Mesodermal cell (in vitro differentiated cells): ENCODE measurements around the gene ADAM19.

Experiments used
- H3K27ac ChIP-seq: 2 replicates; pipeline ENCODE4 v1.7.0; 2013; ENCODE audit warnings: mild to moderate bottlenecking, low read depth, low read length, moderate library complexity; ENCODE audit not compliant: severe bottlenecking
- H3K36me3 ChIP-seq: 2 replicates; pipeline ENCODE4 v1.7.1; 2013; ENCODE audit warnings: mild to moderate bottlenecking, low read length, moderate library complexity; ENCODE audit not compliant: control insufficient read depth, insufficient read depth
- H3K4me1 ChIP-seq: one replicate; pipeline ENCODE4 v1.7.1; 2013; ENCODE audit warnings: mild to moderate bottlenecking, low read length; ENCODE audit not compliant: insufficient read depth, control insufficient read depth, poor library complexity, severe bottlenecking
- H3K4me3 ChIP-seq: 2 replicates; pipeline ENCODE4 v1.7.0; 2013; ENCODE audit warnings: low read length, control low read depth, mild to moderate bottlenecking; ENCODE audit not compliant: insufficient read depth, poor library complexity, severe bottlenecking; ENCODE audit errors: extremely low read depth
- H3K9me3 ChIP-seq: 2 replicates; pipeline ENCODE4 v1.7.1; 2013; ENCODE audit warnings: mild to moderate bottlenecking, low read length, moderate library complexity; ENCODE audit not compliant: control insufficient read depth
- WGBS, 2 experiments: methylation state at CpG; one replicate each; pipeline ENCODE4 v1.1.5; 2013; ENCODE audit warnings: missing lambda C conversion rate in 2 of 2; ENCODE audit not compliant: insufficient coverage in 2 of 2; 5-methylcytosine and 5-hydroxymethylcytosine counted together

ADAM19 gene

GRCh38 chr5:157523976-157524375 lies 51.6 kb downstream of the ADAM19 start:
- peaks cover 93% of the 10 kb centered on the region for H3K36me3 ChIP-seq
- no peak overlapping the region for H3K4me3 ChIP-seq
- peaks cover 5% of the 10 kb centered on the region for H3K4me1 ChIP-seq
- peak overlapping the region; percentile 26 for H3K27ac ChIP-seq
- 83% methylated on average over 1 of the region's 4 CpGs; no CpG with 5 or more reads in 1 of the 2 experiments for WGBS, 2 experiments
- H3K9me3 ChIP-seq = no peaks in the 10 kb centered on the region

GRCh38 chr5:157521704-157522029 lies 53.9 kb downstream of the ADAM19 start:
- Histone ChIP-seq H3K27ac (no peak overlapping the region), H3K9me3 (no peaks in the 10 kb centered on the region), H3K4me3 (no peak overlapping the region), H3K36me3 (peaks cover 93% of the 10 kb centered on the region), H3K4me1 (peaks cover 21% of the 10 kb centered on the region)
- 100% methylated on average over 4 of the region's 5 CpGs for WGBS, 2 experiments

- WGBS, 2 experiments = 97 to 99% methylated on average over 7 to 9 of the region's 9 CpGs
- Histone ChIP-seq H3K27ac (no peak overlapping the region), H3K36me3 (peaks cover 93% of the 10 kb centered on the region), H3K4me1 (peaks cover 26% of the 10 kb centered on the region), H3K4me3 (no peak overlapping the region), H3K9me3 (no peaks in the 10 kb centered on the region)
These were observed 54.5 kb downstream of the ADAM19 start for GRCh38 chr5:157520911-157521703.

GRCh38 chr5:157519579-157520253 lies 55.9 kb downstream of the ADAM19 start:
- H3K9me3 ChIP-seq = no peaks in the 10 kb centered on the region
- 94 to 97% methylated on average over 6 to 8 of the region's 9 CpGs for WGBS, 2 experiments
- peaks cover 26% of the 10 kb centered on the region for H3K4me1 ChIP-seq
- peaks cover 96% of the 10 kb centered on the region for H3K36me3 ChIP-seq
- H3K27ac ChIP-seq = no peak overlapping the region
- no peak overlapping the region for H3K4me3 ChIP-seq

- Histone ChIP-seq H3K36me3 (peaks cover 96% of the 10 kb centered on the region), H3K4me1 (peaks cover 26% of the 10 kb centered on the region), H3K9me3 (no peaks in the 10 kb centered on the region), H3K27ac (no peak overlapping the region), H3K4me3 (no peak overlapping the region)
- 95 to 100% methylated on average over 2 to 4 of the region's 6 CpGs for WGBS, 2 experiments
These were observed 56.6 kb downstream of the ADAM19 start for GRCh38 chr5:157518963-157519362.

- peaks cover 92% of the 10 kb centered on the region for H3K36me3 ChIP-seq
- no peak overlapping the region for H3K4me3 ChIP-seq
- H3K27ac ChIP-seq = peak overlapping the region; percentile 84
- peaks cover 46% of the 10 kb centered on the region for H3K4me1 ChIP-seq
- H3K9me3 ChIP-seq = no peaks in the 10 kb centered on the region
- 86 to 95% methylated on average over 3 to 5 of the region's 5 CpGs for WGBS, 2 experiments
These were observed 58.8 kb downstream of the ADAM19 start for GRCh38 chr5:157516626-157517325.

- H3K27ac ChIP-seq = peak overlapping the region; percentile 84
- H3K4me1 ChIP-seq = peaks cover 46% of the 10 kb centered on the region
- no peaks in the 10 kb centered on the region for H3K9me3 ChIP-seq
- peaks cover 93% of the 10 kb centered on the region for H3K36me3 ChIP-seq
- H3K4me3 ChIP-seq = no peak overlapping the region
- WGBS, 2 experiments = 100% methylated on average over 1 of the region's 3 CpGs; no CpG with 5 or more reads in 1 of the 2 experiments
These were observed 59.6 kb downstream of the ADAM19 start for GRCh38 chr5:157516006-157516405.

- Histone ChIP-seq H3K9me3 (no peaks in the 10 kb centered on the region), H3K36me3 (peaks cover 94% of the 10 kb centered on the region), H3K4me3 (no peak overlapping the region), H3K4me1 (peaks cover 46% of the 10 kb centered on the region), H3K27ac (no peak overlapping the region)
- 100% methylated on average over 2 of the region's 2 CpGs; no CpG with 5 or more reads in 1 of the 2 experiments for WGBS, 2 experiments
These were observed 60.6 kb downstream of the ADAM19 start for GRCh38 chr5:157514974-157515373.

GRCh38 chr5:157513182-157513581 lies 62.4 kb downstream of the ADAM19 start:
- no peak overlapping the region for H3K4me3 ChIP-seq
- WGBS, 2 experiments = 88 to 94% methylated on average over 6 to 8 of the region's 8 CpGs
- no peaks in the 10 kb centered on the region for H3K9me3 ChIP-seq
- H3K36me3 ChIP-seq = peaks cover 95% of the 10 kb centered on the region
- no peak overlapping the region for H3K27ac ChIP-seq
- peaks cover 40% of the 10 kb centered on the region for H3K4me1 ChIP-seq

GRCh38 chr5:157511651-157512644 lies 63.6 kb downstream of the ADAM19 start:
- Histone ChIP-seq H3K4me1 (peaks cover 28% of the 10 kb centered on the region), H3K27ac (peak overlapping the region; percentile 77), H3K36me3 (peaks cover 95% of the 10 kb centered on the region), H3K4me3 (no peak overlapping the region), H3K9me3 (no peaks in the 10 kb centered on the region)
- WGBS, 2 experiments = 80 to 88% methylated on average over 5 to 6 of the region's 9 CpGs
